Smooth muscle cell (in vitro differentiated cells): ENCODE results near the gene AK1. TPM values are rescaled to one million over a fixed set of nuclear protein-coding genes. Genes with fewer than 3 reads are reported as not detected.

Source experiments
- DNase-seq: peaks from one replicate; lab custom pipeline; 2025; ENCODE audit not compliant: unreplicated experiment; lab: John Stamatoyannopoulos, UW
- H2AFZ ChIP-seq: fragments of 200-600 bp; sonication (generic); 2 replicates; pipeline ENCODE4 v1.6.0; 2016; ENCODE audit warnings: antibody characterized with exemption, low read depth, mild to moderate bottlenecking
- H3F3A ChIP-seq: fragments of 200-600 bp; sonication (generic); 2 replicates; pipeline ENCODE4 v1.6.0; 2017; ENCODE audit warnings: antibody characterized with exemption, low read depth
- H3K27ac ChIP-seq: fragments of 200-600 bp; sonication (generic); 2 replicates; pipeline ENCODE4 v1.5.1; 2016; ENCODE audit warnings: low read depth, mild to moderate bottlenecking
- H3K27me3 ChIP-seq: fragments of 200-600 bp; sonication (generic); 2 replicates; pipeline ENCODE4 v1.6.1; 2016; ENCODE audit warnings: low read depth, mild to moderate bottlenecking
- H3K36me3 ChIP-seq: fragments of 200-600 bp; sonication (generic); 2 replicates; pipeline ENCODE4 v1.5.1; 2016; ENCODE audit warnings: low read depth
- H3K4me1 ChIP-seq: fragments of 200-600 bp; sonication (generic); 2 replicates; pipeline ENCODE4 v1.5.1; 2016; ENCODE audit warnings: low read depth
- H3K4me2 ChIP-seq: fragments of 200-600 bp; sonication (generic); 2 replicates; pipeline ENCODE4 v1.6.0; 2016; ENCODE audit warnings: mild to moderate bottlenecking
- H3K4me3 ChIP-seq: fragments of 200-600 bp; sonication (generic); 2 replicates; pipeline ENCODE4 v1.5.1; 2016; ENCODE audit warnings: mild to moderate bottlenecking
- H3K79me2 ChIP-seq: fragments of 200-600 bp; sonication (generic); 2 replicates; pipeline ENCODE4 v1.6.0; 2016; ENCODE audit warnings: low read depth, mild to moderate bottlenecking
- H3K9ac ChIP-seq: fragments of 200-600 bp; sonication (generic); 2 replicates; pipeline ENCODE4 v1.6.0; 2016; ENCODE audit warnings: low read depth
- H3K9me3 ChIP-seq: fragments of 200-600 bp; sonication (generic); replicated peaks from 2 replicates; pipeline ENCODE4 v1.5.1; 2016; ENCODE audit warnings: low read depth
- H4K20me1 ChIP-seq: fragments of 200-600 bp; sonication (generic); 2 replicates; pipeline ENCODE4 v1.6.0; 2016; ENCODE audit warnings: low read depth
- WGBS: methylation state at CpG from one replicate; pipeline ENCODE4 v1.1.7; 2016; ENCODE audit warnings: low lambda C conversion rate; 5-methylcytosine and 5-hydroxymethylcytosine counted together
- polyA plus RNA-seq: library from polyadenylated mRNA; unstranded; fragments of >200 nt; fragmentation: Nextera tagmentation; extraction: Ambion mirVana; gene quantifications from 2 replicates; pipeline ENCODE4 v1.2.1, GENCODE V29; 2016
- total RNA-seq: library from RNA; depleted of rRNA; stranded (reverse); fragments of >200 nt; gene quantifications from 2 replicates; pipeline ENCODE4 v1.2.3, GENCODE V29; 2014
- TF ChIP-seq, protein P1 (sequence below): fragments of 200-600 bp; sonication (generic); IDR thresholded peaks from 2 replicates; pipeline ENCODE4 v1.5.1; 2017; ENCODE audit warnings: borderline replicate concordance, mild to moderate bottlenecking, antibody characterized with exemption; ENCODE audit not compliant: insufficient read depth, poor library complexity, severe bottlenecking

Gene AK1
- total and polyA plus RNA-seq, 2 experiments from 2014 or later = 52.4 to 97.8 TPM

GRCh38 chr9:127828262-127829031, 49.0 kb downstream of the AK1 start:
- Histone ChIP-seq H3K27ac (peak overlapping the region; percentile 40), H3K4me3 (peak overlapping the region; percentile 36), H3F3A (no peaks in the 10 kb centered on the region), H3K4me1 (peaks cover 4% of the 10 kb centered on the region), H4K20me1 (no peaks in the 10 kb centered on the region), H3K36me3 (no peaks in the 10 kb centered on the region), H3K79me2 (no peaks in the 10 kb centered on the region), H3K9ac (peak overlapping the region; percentile 36), H3K9me3 (no peaks in the 10 kb centered on the region), H3K4me2 (peak overlapping the region; percentile 83), H3K27me3 (no peaks in the 10 kb centered on the region), H2AFZ (peak overlapping the region; percentile 53)
- WGBS = 6% methylated on average over 34 of the region's 34 CpGs
- peak; percentile 32 for DNase-seq
- TF ChIP-seq, protein P1, sequence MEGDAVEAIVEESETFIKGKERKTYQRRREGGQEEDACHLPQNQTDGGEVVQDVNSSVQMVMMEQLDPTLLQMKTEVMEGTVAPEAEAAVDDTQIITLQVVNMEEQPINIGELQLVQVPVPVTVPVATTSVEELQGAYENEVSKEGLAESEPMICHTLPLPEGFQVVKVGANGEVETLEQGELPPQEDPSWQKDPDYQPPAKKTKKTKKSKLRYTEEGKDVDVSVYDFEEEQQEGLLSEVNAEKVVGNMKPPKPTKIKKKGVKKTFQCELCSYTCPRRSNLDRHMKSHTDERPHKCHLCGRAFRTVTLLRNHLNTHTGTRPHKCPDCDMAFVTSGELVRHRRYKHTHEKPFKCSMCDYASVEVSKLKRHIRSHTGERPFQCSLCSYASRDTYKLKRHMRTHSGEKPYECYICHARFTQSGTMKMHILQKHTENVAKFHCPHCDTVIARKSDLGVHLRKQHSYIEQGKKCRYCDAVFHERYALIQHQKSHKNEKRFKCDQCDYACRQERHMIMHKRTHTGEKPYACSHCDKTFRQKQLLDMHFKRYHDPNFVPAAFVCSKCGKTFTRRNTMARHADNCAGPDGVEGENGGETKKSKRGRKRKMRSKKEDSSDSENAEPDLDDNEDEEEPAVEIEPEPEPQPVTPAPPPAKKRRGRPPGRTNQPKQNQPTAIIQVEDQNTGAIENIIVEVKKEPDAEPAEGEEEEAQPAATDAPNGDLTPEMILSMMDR = no peak

GRCh38 chr9:127826253-127826913, 51.1 kb downstream of the AK1 start:
- Histone ChIP-seq H3K79me2 (no peaks in the 10 kb centered on the region), H3K27ac (no peak overlapping the region), H3K4me1 (peaks cover 4% of the 10 kb centered on the region), H3K27me3 (no peaks in the 10 kb centered on the region), H3K36me3 (no peaks in the 10 kb centered on the region), H2AFZ (no peak overlapping the region), H3K9ac (no peak overlapping the region), H3F3A (no peaks in the 10 kb centered on the region), H4K20me1 (no peaks in the 10 kb centered on the region), H3K4me3 (no peak overlapping the region), H3K9me3 (no peaks in the 10 kb centered on the region), H3K4me2 (no peak overlapping the region)
- WGBS = 92% methylated on average over 7 of the region's 7 CpGs
- TF ChIP-seq, protein P1 = no peak
- no peak for DNase-seq

DNA sequence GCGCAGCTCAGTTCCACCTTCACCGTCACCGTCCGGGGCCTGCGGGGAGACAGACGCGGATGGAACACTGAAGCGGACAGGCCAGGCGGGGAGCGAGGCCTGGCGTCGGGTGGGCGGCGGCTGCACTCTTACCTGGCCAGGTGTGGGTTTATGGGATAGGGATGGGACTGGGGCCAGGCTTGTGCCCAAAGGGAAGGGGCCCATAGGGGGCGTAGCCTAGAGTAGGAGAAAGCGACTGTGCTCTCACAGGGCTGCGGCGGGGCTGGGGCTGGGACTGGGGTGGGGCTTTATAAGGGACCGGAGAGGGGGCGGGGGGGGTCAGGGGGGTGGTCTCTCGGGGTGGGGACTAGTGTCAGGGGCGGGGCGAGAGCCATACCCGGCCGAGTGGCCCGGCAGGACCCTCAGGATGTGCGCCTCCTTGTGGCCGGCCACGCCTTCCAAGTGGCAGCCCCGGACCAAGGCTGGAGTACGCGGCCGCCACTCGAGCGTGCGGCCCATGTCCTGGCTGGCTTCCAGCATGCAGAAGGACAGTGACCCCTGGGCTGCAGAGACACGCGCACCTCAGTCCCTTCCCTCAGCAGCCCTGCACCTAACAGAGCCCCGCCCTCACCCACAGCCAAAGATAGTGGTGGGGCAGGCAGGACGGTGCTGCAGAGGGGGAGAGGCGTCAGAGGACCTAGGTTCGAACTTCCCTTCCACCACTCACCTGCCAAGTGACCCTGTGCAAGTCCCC, 52.0 kb downstream of the AK1 start:
- no peak for DNase-seq
- no peak overlapping the region for H2AFZ ChIP-seq
- no peaks in the 10 kb centered on the region for H3K36me3 ChIP-seq
- H3K27me3 ChIP-seq = no peaks in the 10 kb centered on the region
- peaks cover 4% of the 10 kb centered on the region for H3K4me1 ChIP-seq
- TF ChIP-seq, protein P1 = peak; percentile 28
- H3K9me3 ChIP-seq = no peaks in the 10 kb centered on the region
- H3K4me2 ChIP-seq = no peak overlapping the region
- H4K20me1 ChIP-seq = no peaks in the 10 kb centered on the region
- H3K79me2 ChIP-seq = no peaks in the 10 kb centered on the region
- no peak overlapping the region for H3K9ac ChIP-seq
- WGBS = 55% methylated on average over 22 of the region's 42 CpGs
- no peak overlapping the region for H3K27ac ChIP-seq
- H3F3A ChIP-seq = no peaks in the 10 kb centered on the region
- H3K4me3 ChIP-seq = no peak overlapping the region
